GM20000 (cell line): ENCODE measurements around the gene KPNA1.

Experiments
- DNase-seq: peaks from one replicate; pipeline ENCODE4 v3.0.0; 2012; ENCODE audit warnings: low spot score
- CTCF ChIP-seq: IDR thresholded peaks from 2 replicates; pipeline ENCODE4 v1.5.1; 2012; ENCODE audit warnings: mild to moderate bottlenecking, control low read depth; ENCODE audit errors: extremely low read depth, missing control alignments

The KPNA1 gene

GRCh38 chr3:122405015-122405414 lies 109.7 kb downstream of the KPNA1 start:
- no peak for TF ChIP-seq CTCF
- no peak for DNase-seq

- DNase-seq: no peak
- no peak for TF ChIP-seq CTCF
Observed at GRCh38 chr3:122403489-122403888, 111.2 kb downstream of the KPNA1 start.

GRCh38 chr3:122398920-122399319 lies 115.8 kb downstream of the KPNA1 start:
- TF ChIP-seq CTCF: no peak

GRCh38 chr3:122397201-122397600 lies 117.5 kb downstream of the KPNA1 start:
- DNase-seq: no peak
- no peak for TF ChIP-seq CTCF

More at GRCh38 chr3:122398920-122399319, 115.8 kb downstream of the KPNA1 start:
- DNase-seq: no peak

GRCh38 chr3:122396511-122396910 lies 118.2 kb downstream of the KPNA1 start:
- TF ChIP-seq CTCF: no peak
- DNase-seq: no peak

- TF ChIP-seq CTCF: no peak
- DNase-seq: no peak
Observed at GRCh38 chr3:122395582-122395981, 119.2 kb downstream of the KPNA1 start.

- no peak for TF ChIP-seq CTCF
- DNase-seq: no peak
Observed at GRCh38 chr3:122394173-122394572, 120.6 kb downstream of the KPNA1 start.
